ENCODE data around the gene SRR.

- TF ChIP-seq CTCF (IDR thresholded peaks at IDR 0.05; ENCODE audit: insufficient read depth, low read length, poor library complexity, severe bottlenecking) (no peak), EZH2phosphoT487 (conservative IDR thresholded peaks at IDR 0.05; ENCODE audit: low read length) (no peak)
Observed at GRCh38 chr17:2317796-2318195, 14.0 kb downstream of the SRR start.
